GM23338 (cell line): ENCODE results near the gene ASXL3. TPM values are rescaled to one million over a fixed set of nuclear protein-coding genes. Genes with fewer than 3 reads are reported as not detected.

Source experiments
- ATAC-seq: fragments of 200-7000 bp; cut with Tn5 transposase; 3 replicates; pipeline ENCODE4 v1.9.1; 2020
- DNase-seq: peaks from one replicate; pipeline ENCODE4 v3.0.0-alpha.2; 2015; ENCODE audit warnings: low spot score
- H2AFZ ChIP-seq: fragments of 200-600 bp; sonication (generic); 2 replicates; pipeline ENCODE4 v1.8.0; 2016; ENCODE audit warnings: antibody characterized with exemption, mild to moderate bottlenecking, moderate library complexity
- H3F3A ChIP-seq: fragments of 200-600 bp; sonication (generic); replicated peaks from 2 replicates; pipeline ENCODE4 v1.8.0; 2017; ENCODE audit warnings: antibody characterized with exemption, mixed run types, low read depth
- H3K27ac ChIP-seq: fragments of 200-600 bp; sonication (generic); 2 replicates; pipeline ENCODE4 v1.6.1; 2016; ENCODE audit warnings: low read depth
- H3K27me3 ChIP-seq: fragments of 200-600 bp; sonication (generic); 2 replicates; pipeline ENCODE4 v1.8.0; 2016; ENCODE audit warnings: mild to moderate bottlenecking, mixed run types, moderate library complexity; ENCODE audit not compliant: insufficient read depth
- H3K36me3 ChIP-seq: fragments of 200-600 bp; sonication (generic); 2 replicates; pipeline ENCODE4 v1.8.0; 2016; ENCODE audit warnings: mild to moderate bottlenecking; ENCODE audit not compliant: insufficient read depth
- H3K4me1 ChIP-seq: fragments of 200-600 bp; sonication (generic); 2 replicates; pipeline ENCODE4 v1.8.0; 2016; ENCODE audit warnings: mild to moderate bottlenecking, moderate library complexity; ENCODE audit not compliant: insufficient read depth
- H3K4me2 ChIP-seq: fragments of 200-600 bp; sonication (generic); 2 replicates; pipeline ENCODE4 v1.7.1; 2017; ENCODE audit warnings: mixed run types
- H3K4me3 ChIP-seq: fragments of 200-600 bp; sonication (generic); 2 replicates; pipeline ENCODE4 v1.6.1; 2016; ENCODE audit warnings: mixed run types
- H3K79me2 ChIP-seq: fragments of 200-600 bp; sonication (generic); replicated peaks from 2 replicates; pipeline ENCODE4 v1.8.0; 2017; ENCODE audit warnings: mild to moderate bottlenecking; ENCODE audit not compliant: insufficient read depth
- H3K9me2 ChIP-seq: fragments of 200-600 bp; sonication (generic); 2 replicates; pipeline ENCODE4 v1.8.0; 2017; ENCODE audit not compliant: insufficient read depth
- H4K20me1 ChIP-seq: fragments of 200-600 bp; sonication (generic); replicated peaks from 2 replicates; pipeline ENCODE4 v1.8.0; 2017; ENCODE audit warnings: mild to moderate bottlenecking; ENCODE audit not compliant: insufficient read depth
- H3K27ac Mint-ChIP-seq: 2 replicates; pipeline ENCODE4 v1.8.0; 2020; ENCODE audit warnings: inconsistent platforms, mild to moderate bottlenecking, moderate library complexity, mixed read lengths
- H3K27me3 Mint-ChIP-seq: 3 replicates; pipeline ENCODE4 v1.8.0; 2022; ENCODE audit warnings: low read depth, mild to moderate bottlenecking, moderate library complexity, mixed read lengths, inconsistent platforms; ENCODE audit not compliant: insufficient read depth, poor library complexity
- H3K36me3 Mint-ChIP-seq: 3 replicates; pipeline ENCODE4 v1.8.0; 2021; ENCODE audit warnings: low read depth, mild to moderate bottlenecking, inconsistent platforms, moderate library complexity, mixed read lengths
- H3K4me1 Mint-ChIP-seq: 3 replicates; pipeline ENCODE4 v1.8.0; 2020; ENCODE audit warnings: mild to moderate bottlenecking, inconsistent platforms, mixed read lengths
- H3K4me3 Mint-ChIP-seq: 3 replicates; pipeline ENCODE4 v1.8.0; 2021; ENCODE audit warnings: moderate library complexity, mild to moderate bottlenecking, inconsistent platforms, mixed read lengths
- H3K9me3 Mint-ChIP-seq: 3 replicates; pipeline ENCODE4 v1.8.0; 2020; ENCODE audit warnings: moderate library complexity, mild to moderate bottlenecking, inconsistent platforms, mixed read lengths
- CREB1 ChIP-seq: fragments of 250-450 bp; sonication (Bioruptor Pico); IDR thresholded peaks from 2 replicates; pipeline ENCODE4 v1.5.0; 2020; ENCODE audit warnings: low read depth, mild to moderate bottlenecking, moderate library complexity
- EZH2 ChIP-seq: fragments of 200-600 bp; sonication (generic); IDR thresholded peaks from one replicate; pipeline ENCODE4 v1.8.0; 2017; ENCODE audit warnings: antibody characterized with exemption, mild to moderate bottlenecking, low read depth; ENCODE audit not compliant: unreplicated experiment
- EZH2phosphoT487 ChIP-seq: fragments of 200-600 bp; sonication (generic); IDR thresholded peaks from one replicate; pipeline ENCODE4 v1.8.1; 2018; ENCODE audit warnings: antibody characterized with exemption; ENCODE audit not compliant: unreplicated experiment
- JUNB ChIP-seq: IDR thresholded peaks from one replicate; pipeline ENCODE4 v1.6.1; 2016; ENCODE audit warnings: antibody characterized with exemption; ENCODE audit not compliant: unreplicated experiment
- POLR2AphosphoS5 ChIP-seq: IDR thresholded peaks from 2 replicates; pipeline ENCODE4 v1.6.1; 2016; ENCODE audit warnings: antibody characterized with exemption, low read depth
- STAT1 ChIP-seq: IDR thresholded peaks from one replicate; pipeline ENCODE4 v1.6.1; 2016; ENCODE audit warnings: antibody characterized with exemption; ENCODE audit not compliant: unreplicated experiment
- ZNF331 ChIP-seq: fragments of 250-450 bp; sonication (Bioruptor Pico); IDR thresholded peaks from 2 replicates; pipeline ENCODE4 v1.5.0; 2020; ENCODE audit warnings: low read depth, mild to moderate bottlenecking, moderate library complexity
- polyA plus RNA-seq: library from polyadenylated mRNA; unstranded; fragments of >200 nt; fragmentation: Nextera tagmentation; extraction: Ambion mirVana; gene quantifications from 2 replicates; pipeline ENCODE4 v1.2.1, GENCODE V29; 2016
- total RNA-seq: library from RNA; depleted of rRNA; stranded (reverse); fragments of >200 nt; shearing (Covaris generic); gene quantifications from 2 replicates; pipeline ENCODE4 v1.2.3, GENCODE V29; 2014
- TF ChIP-seq, protein P1 (sequence below): fragments of 250-450 bp; sonication (Bioruptor Pico); IDR thresholded peaks from 2 replicates; pipeline ENCODE4 v1.5.0; 2020; ENCODE audit warnings: mild to moderate bottlenecking, moderate library complexity
- TF ChIP-seq, protein P2 (sequence below), 2 experiments: fragments of 200-600 bp in 1 of 2; sonication (generic) in 1 of 2; conservative IDR thresholded peaks; 2 replicates each; pipeline versions ENCODE4 v1.5.1 to v1.6.1; 2016 to 2017; ENCODE audit warnings: antibody characterized with exemption in 2 of 2, low read depth in 2 of 2, mild to moderate bottlenecking in 2 of 2, moderate library complexity in 1 of 2
- TF ChIP-seq, protein P3 (sequence below): IDR thresholded peaks from 2 replicates; pipeline ENCODE4 v1.6.1; 2016; ENCODE audit warnings: antibody characterized with exemption

The ASXL3 gene
- total and polyA plus RNA-seq, 2 experiments from 2014 or later, result 0.23 to 1.4 TPM

DNA sequence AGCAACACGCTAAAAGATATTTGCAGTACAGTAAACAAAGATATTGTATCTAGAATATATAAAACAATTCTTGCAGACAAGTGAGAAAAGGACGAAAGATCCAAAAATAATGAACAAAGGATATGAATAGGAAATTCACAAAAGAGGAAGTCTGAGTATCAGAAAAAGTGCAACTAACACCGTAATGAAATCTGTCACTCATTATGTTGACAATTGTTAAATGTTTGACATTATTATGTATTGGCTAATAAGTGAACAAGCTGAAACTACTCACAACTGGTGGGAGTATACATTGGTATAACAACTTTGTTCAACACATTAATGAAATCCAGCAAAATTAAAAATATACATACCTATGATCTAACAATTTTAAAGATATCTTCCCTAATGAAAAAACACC lies 36.7 kb upstream of the ASXL3 start:
- peaks cover 8% of the 10 kb centered on the region; the same call in 2 of the 3 replicates for H3K4me1 Mint-ChIP-seq
- no peaks in the 10 kb centered on the region for H3K36me3 Mint-ChIP-seq
- no peak for DNase-seq

More for the DNA sequence above, 36.7 kb upstream of the ASXL3 start:
- no peaks in the 10 kb centered on the region for H3K27me3 ChIP-seq
- Mint-ChIP-seq H3K9me3 (no peaks in the 10 kb centered on the region), H3K4me3 (no peak overlapping the region), H3K27ac (no peak overlapping the region), H3K27me3 (no peaks in the 10 kb centered on the region)
- no peak overlapping the region for H3K4me2 ChIP-seq
- H3K4me3 ChIP-seq, result no peak overlapping the region
- H3K9me2 ChIP-seq, result no peaks in the 10 kb centered on the region
- TF ChIP-seq, protein P1, sequence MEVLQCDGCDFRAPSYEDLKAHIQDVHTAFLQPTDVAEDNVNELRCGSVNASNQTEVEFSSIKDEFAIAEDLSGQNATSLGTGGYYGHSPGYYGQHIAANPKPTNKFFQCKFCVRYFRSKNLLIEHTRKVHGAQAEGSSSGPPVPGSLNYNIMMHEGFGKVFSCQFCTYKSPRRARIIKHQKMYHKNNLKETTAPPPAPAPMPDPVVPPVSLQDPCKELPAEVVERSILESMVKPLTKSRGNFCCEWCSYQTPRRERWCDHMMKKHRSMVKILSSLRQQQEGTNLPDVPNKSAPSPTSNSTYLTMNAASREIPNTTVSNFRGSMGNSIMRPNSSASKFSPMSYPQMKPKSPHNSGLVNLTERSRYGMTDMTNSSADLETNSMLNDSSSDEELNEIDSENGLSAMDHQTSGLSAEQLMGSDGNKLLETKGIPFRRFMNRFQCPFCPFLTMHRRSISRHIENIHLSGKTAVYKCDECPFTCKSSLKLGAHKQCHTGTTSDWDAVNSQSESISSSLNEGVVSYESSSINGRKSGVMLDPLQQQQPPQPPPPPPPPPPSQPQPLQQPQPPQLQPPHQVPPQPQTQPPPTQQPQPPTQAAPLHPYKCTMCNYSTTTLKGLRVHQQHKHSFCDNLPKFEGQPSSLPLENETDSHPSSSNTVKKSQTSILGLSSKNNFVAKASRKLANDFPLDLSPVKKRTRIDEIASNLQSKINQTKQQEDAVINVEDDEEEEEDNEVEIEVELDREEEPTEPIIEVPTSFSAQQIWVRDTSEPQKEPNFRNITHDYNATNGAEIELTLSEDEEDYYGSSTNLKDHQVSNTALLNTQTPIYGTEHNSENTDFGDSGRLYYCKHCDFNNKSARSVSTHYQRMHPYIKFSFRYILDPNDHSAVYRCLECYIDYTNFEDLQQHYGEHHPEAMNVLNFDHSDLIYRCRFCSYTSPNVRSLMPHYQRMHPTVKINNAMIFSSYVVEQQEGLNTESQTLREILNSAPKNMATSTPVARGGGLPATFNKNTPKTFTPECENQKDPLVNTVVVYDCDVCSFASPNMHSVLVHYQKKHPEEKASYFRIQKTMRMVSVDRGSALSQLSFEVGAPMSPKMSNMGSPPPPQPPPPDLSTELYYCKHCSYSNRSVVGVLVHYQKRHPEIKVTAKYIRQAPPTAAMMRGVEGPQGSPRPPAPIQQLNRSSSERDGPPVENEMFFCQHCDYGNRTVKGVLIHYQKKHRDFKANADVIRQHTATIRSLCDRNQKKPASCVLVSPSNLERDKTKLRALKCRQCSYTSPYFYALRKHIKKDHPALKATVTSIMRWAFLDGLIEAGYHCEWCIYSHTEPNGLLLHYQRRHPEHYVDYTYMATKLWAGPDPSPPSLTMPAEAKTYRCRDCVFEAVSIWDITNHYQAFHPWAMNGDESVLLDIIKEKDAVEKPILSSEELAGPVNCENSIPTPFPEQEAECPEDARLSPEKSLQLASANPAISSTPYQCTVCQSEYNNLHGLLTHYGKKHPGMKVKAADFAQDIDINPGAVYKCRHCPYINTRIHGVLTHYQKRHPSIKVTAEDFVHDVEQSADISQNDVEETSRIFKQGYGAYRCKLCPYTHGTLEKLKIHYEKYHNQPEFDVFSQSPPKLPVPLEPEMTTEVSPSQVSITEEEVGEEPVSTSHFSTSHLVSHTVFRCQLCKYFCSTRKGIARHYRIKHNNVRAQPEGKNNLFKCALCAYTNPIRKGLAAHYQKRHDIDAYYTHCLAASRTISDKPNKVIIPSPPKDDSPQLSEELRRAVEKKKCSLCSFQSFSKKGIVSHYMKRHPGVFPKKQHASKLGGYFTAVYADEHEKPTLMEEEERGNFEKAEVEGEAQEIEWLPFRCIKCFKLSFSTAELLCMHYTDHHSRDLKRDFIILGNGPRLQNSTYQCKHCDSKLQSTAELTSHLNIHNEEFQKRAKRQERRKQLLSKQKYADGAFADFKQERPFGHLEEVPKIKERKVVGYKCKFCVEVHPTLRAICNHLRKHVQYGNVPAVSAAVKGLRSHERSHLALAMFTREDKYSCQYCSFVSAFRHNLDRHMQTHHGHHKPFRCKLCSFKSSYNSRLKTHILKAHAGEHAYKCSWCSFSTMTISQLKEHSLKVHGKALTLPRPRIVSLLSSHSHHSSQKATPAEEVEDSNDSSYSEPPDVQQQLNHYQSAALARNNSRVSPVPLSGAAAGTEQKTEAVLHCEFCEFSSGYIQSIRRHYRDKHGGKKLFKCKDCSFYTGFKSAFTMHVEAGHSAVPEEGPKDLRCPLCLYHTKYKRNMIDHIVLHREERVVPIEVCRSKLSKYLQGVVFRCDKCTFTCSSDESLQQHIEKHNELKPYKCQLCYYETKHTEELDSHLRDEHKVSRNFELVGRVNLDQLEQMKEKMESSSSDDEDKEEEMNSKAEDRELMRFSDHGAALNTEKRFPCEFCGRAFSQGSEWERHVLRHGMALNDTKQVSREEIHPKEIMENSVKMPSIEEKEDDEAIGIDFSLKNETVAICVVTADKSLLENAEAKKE (CRISPR knock-in tag), result no peak
- TF ChIP-seq CREB1 (no peak), EZH2 (no peak), STAT1 (no peak), JUNB (no peak), ZNF331 (CRISPR knock-in tag) (no peak), POLR2AphosphoS5 (no peak), EZH2phosphoT487 (no peak)
- TF ChIP-seq, protein P2, sequence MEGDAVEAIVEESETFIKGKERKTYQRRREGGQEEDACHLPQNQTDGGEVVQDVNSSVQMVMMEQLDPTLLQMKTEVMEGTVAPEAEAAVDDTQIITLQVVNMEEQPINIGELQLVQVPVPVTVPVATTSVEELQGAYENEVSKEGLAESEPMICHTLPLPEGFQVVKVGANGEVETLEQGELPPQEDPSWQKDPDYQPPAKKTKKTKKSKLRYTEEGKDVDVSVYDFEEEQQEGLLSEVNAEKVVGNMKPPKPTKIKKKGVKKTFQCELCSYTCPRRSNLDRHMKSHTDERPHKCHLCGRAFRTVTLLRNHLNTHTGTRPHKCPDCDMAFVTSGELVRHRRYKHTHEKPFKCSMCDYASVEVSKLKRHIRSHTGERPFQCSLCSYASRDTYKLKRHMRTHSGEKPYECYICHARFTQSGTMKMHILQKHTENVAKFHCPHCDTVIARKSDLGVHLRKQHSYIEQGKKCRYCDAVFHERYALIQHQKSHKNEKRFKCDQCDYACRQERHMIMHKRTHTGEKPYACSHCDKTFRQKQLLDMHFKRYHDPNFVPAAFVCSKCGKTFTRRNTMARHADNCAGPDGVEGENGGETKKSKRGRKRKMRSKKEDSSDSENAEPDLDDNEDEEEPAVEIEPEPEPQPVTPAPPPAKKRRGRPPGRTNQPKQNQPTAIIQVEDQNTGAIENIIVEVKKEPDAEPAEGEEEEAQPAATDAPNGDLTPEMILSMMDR (conservative IDR thresholded peaks at IDR 0.05; ENCODE audit: low read depth in 2 of 2), result no peak
- TF ChIP-seq, protein P3, sequence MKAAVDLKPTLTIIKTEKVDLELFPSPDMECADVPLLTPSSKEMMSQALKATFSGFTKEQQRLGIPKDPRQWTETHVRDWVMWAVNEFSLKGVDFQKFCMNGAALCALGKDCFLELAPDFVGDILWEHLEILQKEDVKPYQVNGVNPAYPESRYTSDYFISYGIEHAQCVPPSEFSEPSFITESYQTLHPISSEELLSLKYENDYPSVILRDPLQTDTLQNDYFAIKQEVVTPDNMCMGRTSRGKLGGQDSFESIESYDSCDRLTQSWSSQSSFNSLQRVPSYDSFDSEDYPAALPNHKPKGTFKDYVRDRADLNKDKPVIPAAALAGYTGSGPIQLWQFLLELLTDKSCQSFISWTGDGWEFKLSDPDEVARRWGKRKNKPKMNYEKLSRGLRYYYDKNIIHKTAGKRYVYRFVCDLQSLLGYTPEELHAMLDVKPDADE, result no peak
- H2AFZ ChIP-seq, result no peak overlapping the region
- no peak for ATAC-seq
- no peaks in the 10 kb centered on the region for H3F3A ChIP-seq
- no peaks in the 10 kb centered on the region for H3K79me2 ChIP-seq
- H3K4me1 ChIP-seq, result no peaks in the 10 kb centered on the region
- H3K36me3 ChIP-seq, result no peaks in the 10 kb centered on the region
- H3K27ac ChIP-seq, result no peak overlapping the region
- no peaks in the 10 kb centered on the region for H4K20me1 ChIP-seq
